ENCODE results near the gene SPINK9. TPM values are rescaled to one million over a fixed set of nuclear protein-coding genes. Genes with fewer than 3 reads are reported as not detected.

Gene SPINK9
- total and polyA plus RNA-seq, 2 experiments from 2014 or later, result not detected

DNA sequence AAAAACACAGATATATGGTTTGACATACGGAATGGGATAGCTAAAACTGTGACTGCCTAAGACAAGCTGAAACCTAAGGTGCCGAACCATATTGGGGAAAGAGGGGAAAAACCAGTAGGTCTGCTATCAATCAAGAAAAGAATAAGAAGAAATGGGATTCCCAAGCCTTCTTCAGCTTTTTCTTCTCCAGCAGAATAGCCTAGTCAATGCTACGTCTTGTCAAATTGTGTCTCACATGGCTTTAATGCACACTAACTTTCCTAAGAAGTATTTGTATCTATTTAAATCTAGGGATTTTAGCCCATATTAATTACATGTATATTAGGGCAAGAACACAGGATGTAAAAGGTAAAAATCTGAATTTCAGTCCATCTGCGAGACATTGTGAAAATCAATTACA lies 47.6 kb downstream of the SPINK9 start:
- peaks cover 19% of the 10 kb centered on the region for H4K20me1 ChIP-seq (ENCODE audit: insufficient read depth, poor library complexity, severe bottlenecking)
- 57% methylated on average over 4 of the region's 4 CpGs for WGBS (ENCODE audit: low lambda C conversion rate, missing lambda C conversion rate)
- no peaks in the 10 kb centered on the region for H3K9me2 ChIP-seq (replicated peaks; ENCODE audit: insufficient read depth)
- peak overlapping the region; percentile 67 for H2AFZ ChIP-seq
- H3K79me2 ChIP-seq, result peaks cover 43% of the 10 kb centered on the region
- peak overlapping the region; percentile 72 for H3K4me2 ChIP-seq
- no peaks in the 10 kb centered on the region for H3K27me3 ChIP-seq
- H3K4me3 ChIP-seq, result peak overlapping the region; percentile 44
- peaks cover 20% of the 10 kb centered on the region for H3K4me1 ChIP-seq (ENCODE audit: insufficient read depth)
- peak overlapping the region; percentile 95 for H3K27ac ChIP-seq
- DNase-seq (ENCODE audit: low spot score), result no peak
- no peaks in the 10 kb centered on the region for H3K9me3 ChIP-seq (ENCODE audit: low read depth)
- TF ChIP-seq, protein P1, sequence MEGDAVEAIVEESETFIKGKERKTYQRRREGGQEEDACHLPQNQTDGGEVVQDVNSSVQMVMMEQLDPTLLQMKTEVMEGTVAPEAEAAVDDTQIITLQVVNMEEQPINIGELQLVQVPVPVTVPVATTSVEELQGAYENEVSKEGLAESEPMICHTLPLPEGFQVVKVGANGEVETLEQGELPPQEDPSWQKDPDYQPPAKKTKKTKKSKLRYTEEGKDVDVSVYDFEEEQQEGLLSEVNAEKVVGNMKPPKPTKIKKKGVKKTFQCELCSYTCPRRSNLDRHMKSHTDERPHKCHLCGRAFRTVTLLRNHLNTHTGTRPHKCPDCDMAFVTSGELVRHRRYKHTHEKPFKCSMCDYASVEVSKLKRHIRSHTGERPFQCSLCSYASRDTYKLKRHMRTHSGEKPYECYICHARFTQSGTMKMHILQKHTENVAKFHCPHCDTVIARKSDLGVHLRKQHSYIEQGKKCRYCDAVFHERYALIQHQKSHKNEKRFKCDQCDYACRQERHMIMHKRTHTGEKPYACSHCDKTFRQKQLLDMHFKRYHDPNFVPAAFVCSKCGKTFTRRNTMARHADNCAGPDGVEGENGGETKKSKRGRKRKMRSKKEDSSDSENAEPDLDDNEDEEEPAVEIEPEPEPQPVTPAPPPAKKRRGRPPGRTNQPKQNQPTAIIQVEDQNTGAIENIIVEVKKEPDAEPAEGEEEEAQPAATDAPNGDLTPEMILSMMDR (IDR thresholded peaks at IDR 0.05; ENCODE audit: poor library complexity), result no peak
- TF ChIP-seq EZH2 (IDR thresholded peaks at IDR 0.05; ENCODE audit: borderline replicate concordance) (no peak), EZH2phosphoT487 (IDR thresholded peaks at IDR 0.05; ENCODE audit: low read depth, severe bottlenecking, unreplicated experiment) (no peak)
- no peaks in the 10 kb centered on the region for H3K36me3 ChIP-seq (replicated peaks; ENCODE audit: insufficient read depth, low read depth)

DNA sequence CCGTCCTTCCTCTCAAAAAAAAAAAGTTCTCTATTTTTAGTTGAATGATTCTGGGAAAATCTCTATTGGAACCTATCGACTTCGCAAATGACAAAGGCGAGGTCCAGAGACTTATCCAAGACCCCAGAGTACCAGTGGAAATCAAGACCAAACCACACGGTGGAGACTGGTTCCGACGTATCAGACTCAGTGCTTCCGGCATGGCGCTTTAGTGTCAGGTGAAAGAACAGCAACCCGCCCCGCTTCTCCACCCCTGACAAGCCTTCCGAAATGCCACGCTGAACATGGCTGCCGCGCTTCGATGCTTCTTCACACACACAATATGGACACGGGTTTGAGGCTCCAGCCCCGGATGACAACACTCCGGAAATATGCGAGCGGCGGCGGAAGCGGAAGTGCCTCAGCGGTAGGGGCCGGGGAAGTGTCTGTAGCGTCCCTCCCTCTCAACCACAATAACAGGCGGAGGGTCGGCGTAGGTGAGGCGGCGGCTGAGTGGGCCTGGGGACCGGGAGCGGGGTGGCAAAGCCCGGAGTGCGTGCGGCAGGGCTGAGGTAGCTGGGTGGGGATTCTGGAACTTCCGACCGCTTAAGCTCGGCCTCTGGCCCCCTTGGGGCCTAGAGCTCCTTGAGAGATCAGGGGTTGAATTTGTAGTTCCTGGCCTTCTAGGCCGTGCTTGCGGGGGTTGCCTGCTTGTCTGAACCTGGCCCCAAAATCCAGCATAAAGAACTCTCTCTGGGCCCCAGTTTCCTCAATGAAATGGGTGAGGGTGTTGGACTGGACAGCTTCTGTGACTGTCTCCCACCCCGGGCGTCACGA lies 48.4 kb downstream of the SPINK9 start, which contains the start of gene FBXO38:
TSS of gene FBXO38 (plus strand) at position 395 of the 816 bp plus-strand sequence. CDS start 10,819 bp downstream, outside the sequence.
- H3K79me2 ChIP-seq, result peaks cover 51% of the 10 kb centered on the region
- no peaks in the 10 kb centered on the region for H3K36me3 ChIP-seq (replicated peaks; ENCODE audit: insufficient read depth, low read depth)
- H3K27ac ChIP-seq, result peak within 1 kb of the TSS; percentile 95
- H3K9me2 ChIP-seq (replicated peaks; ENCODE audit: insufficient read depth), result no peaks in the 10 kb centered on the region
- no peaks in the 10 kb centered on the region for H3K27me3 ChIP-seq
- H3K4me2 ChIP-seq, result peak within 1 kb of the TSS; percentile 91
- peaks cover 25% of the 10 kb centered on the region for H4K20me1 ChIP-seq (ENCODE audit: insufficient read depth, poor library complexity, severe bottlenecking)
- peaks cover 28% of the 10 kb centered on the region for H3K4me1 ChIP-seq (ENCODE audit: insufficient read depth)
- WGBS (ENCODE audit: low lambda C conversion rate, missing lambda C conversion rate), result under 1% methylated on average over 44 of the region's 45 CpGs
- no peak for TF ChIP-seq EZH2phosphoT487 (IDR thresholded peaks at IDR 0.05; ENCODE audit: low read depth, severe bottlenecking, unreplicated experiment)
- TF ChIP-seq, protein P1 (IDR thresholded peaks at IDR 0.05; ENCODE audit: poor library complexity), result peak; percentile 21
- DNase-seq (ENCODE audit: low spot score), result peak; percentile 97
- H2AFZ ChIP-seq, result peak within 1 kb of the TSS; percentile 67
- H3K4me3 ChIP-seq, result peak within 1 kb of the TSS; percentile 44
- no peaks in the 10 kb centered on the region for H3K9me3 ChIP-seq (ENCODE audit: low read depth)

DNA sequence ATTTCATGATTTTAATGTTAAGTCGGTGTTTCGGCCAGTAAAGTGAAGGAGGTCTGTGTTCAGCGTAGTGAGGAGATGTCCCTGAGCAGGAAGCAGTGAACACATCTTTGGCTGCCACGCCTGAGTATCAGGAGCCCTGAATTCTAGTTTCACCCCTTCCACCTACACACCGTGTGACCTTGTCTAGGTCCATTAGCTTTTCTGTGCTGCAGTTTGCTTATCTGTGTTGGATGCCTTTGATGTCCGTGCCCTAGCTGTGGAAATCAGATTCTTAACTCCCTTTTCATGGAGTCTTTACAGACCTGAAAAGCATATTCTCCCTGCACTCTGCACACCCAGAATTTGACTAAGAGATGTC lies 49.0 kb downstream of the SPINK9 start:
- H2AFZ ChIP-seq, result peak overlapping the region; percentile 17
- no peaks in the 10 kb centered on the region for H3K9me3 ChIP-seq (ENCODE audit: low read depth)
- no peaks in the 10 kb centered on the region for H3K36me3 ChIP-seq (replicated peaks; ENCODE audit: insufficient read depth, low read depth)
- H3K9me2 ChIP-seq (replicated peaks; ENCODE audit: insufficient read depth), result no peaks in the 10 kb centered on the region
- H3K27ac ChIP-seq, result peak overlapping the region; percentile 95
- WGBS (ENCODE audit: low lambda C conversion rate, missing lambda C conversion rate), result 3% methylated on average over 6 of the region's 6 CpGs
- peak; percentile 23 for DNase-seq (ENCODE audit: low spot score)
- no peaks in the 10 kb centered on the region for H3K27me3 ChIP-seq
- peaks cover 34% of the 10 kb centered on the region for H3K4me1 ChIP-seq (ENCODE audit: insufficient read depth)
- TF ChIP-seq EZH2 (IDR thresholded peaks at IDR 0.05; ENCODE audit: borderline replicate concordance) (no peak), EZH2phosphoT487 (IDR thresholded peaks at IDR 0.05; ENCODE audit: low read depth, severe bottlenecking, unreplicated experiment) (no peak)
- TF ChIP-seq, protein P1 (IDR thresholded peaks at IDR 0.05; ENCODE audit: poor library complexity), result no peak
- H3K4me3 ChIP-seq, result peak overlapping the region; percentile 36
- peaks cover 57% of the 10 kb centered on the region for H3K79me2 ChIP-seq
- peak overlapping the region; percentile 91 for H3K4me2 ChIP-seq
- H4K20me1 ChIP-seq (ENCODE audit: insufficient read depth, poor library complexity, severe bottlenecking), result peaks cover 25% of the 10 kb centered on the region

Measured in hepatocyte (in vitro differentiated cells).